ENCODE data around the gene PACS1.
A peak's percentile ranks its signal among the peaks of the same experiment; 100 is the strongest.

PACS1 gene

GRCh38 chr11:66281001-66281400, 210.9 kb downstream of the PACS1 start:
- intact Hi-C loops (cut with micrococcal nuclease), result no loop called here
- Mint-ChIP-seq H3K27ac (no peak overlapping the region), H3K4me3 (no peak overlapping the region), H3K27me3 (peaks cover 46% of the 10 kb centered on the region), H3K36me3 (ENCODE audit: low read depth) (peaks cover 50% of the 10 kb centered on the region), H3K9me3 (no peaks in the 10 kb centered on the region), H3K4me1 (ENCODE audit: low read depth) (peaks cover 43% of the 10 kb centered on the region)

DNA sequence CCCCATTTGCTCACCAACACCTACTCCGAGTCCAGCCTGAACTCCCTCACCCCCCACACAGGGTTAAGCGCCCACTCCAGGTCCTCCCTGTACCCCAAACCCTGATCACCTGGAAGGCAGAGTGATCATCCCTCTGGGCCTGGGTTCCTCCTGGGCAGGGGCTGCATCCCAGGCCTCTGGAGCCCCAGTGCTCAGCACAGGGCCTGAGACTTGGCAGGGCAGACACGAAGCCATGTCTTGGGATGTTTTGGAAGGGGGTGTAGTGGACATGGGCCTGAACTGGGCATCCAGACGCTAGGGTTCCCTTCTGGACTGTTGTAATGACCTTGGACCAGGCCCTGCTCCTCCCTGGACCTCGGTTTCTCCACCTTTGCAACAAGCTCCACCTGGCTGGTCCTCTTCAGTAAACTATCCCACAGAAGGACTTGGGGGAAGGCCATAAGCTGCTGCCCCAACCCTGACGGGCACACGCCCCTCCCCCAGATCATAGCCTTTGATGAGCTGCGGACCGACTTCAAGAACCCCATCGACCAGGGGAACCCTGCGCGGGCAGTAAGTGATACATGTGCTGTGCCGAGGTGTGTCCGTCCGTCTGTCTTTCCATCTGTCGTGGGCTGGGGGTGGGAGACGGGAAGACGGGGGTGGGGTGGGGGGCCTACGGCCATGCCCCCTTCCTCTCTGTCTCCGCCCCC, 211.8 kb downstream of the PACS1 start:
- intact Hi-C loops (cut with micrococcal nuclease), result loop anchor here (1.0 to 2.0 kb wide), 2 partner anchors 13 to 60 kb away; partner anchors contain the start of gene RAB1B
- Mint-ChIP-seq H3K36me3 (ENCODE audit: low read depth) (peaks cover 46% of the 10 kb centered on the region), H3K27ac (no peak overlapping the region), H3K27me3 (peaks cover 42% of the 10 kb centered on the region), H3K9me3 (no peaks in the 10 kb centered on the region), H3K4me1 (ENCODE audit: low read depth) (peaks cover 45% of the 10 kb centered on the region), H3K4me3 (no peak overlapping the region)

DNA sequence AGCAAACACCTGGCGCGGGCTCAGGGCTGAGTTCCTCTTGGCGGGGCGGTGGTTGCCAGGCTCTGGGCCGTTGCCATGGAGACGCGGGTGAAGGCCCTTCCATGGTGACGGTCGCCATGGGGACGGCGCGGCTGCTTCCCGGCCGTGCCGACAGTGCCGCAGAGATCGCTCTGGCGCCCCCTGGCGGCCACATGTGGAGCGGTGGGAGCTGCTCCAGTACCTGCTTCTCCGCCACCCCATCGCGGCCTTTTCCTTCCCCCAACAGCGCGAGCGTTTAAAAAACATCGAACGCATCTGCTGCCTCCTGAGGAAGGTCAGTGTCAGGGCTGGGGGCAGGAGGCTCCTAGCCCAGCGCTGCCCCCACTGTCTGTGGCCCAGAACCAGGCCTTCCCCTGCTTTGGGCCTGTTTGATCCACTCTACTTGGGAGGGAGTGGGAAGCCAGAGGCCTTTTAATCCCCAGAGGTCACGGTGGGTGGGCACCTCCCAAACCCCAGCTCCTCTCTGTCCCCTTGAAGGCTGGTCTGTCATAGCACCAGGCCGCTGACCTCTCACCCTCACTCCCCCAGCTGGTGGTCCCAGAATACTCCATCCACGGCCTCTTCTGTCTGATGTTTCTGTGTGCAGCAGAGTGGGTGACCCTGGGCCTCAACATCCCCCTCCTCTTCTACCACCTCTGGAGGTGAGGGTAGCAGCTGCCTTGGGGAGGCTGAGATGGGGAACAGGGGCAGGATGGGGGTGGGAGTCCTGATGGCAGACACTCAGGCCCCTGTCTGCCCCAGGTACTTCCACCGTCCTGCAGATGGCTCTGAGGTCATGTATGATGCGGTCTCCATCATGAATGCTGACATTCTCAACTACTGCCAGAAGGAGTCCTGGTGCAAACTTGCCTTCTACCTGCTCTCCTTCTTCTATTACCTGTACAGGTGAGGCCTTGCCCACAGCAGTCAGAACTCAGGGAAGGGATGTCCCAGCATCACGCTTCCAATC, 212.7 kb downstream of the PACS1 start:
- H3K27ac Mint-ChIP-seq, result no peak overlapping the region
- H3K4me3 Mint-ChIP-seq, result no peak overlapping the region

GRCh38 chr11:66283461-66284105, 213.5 kb downstream of the PACS1 start:
- Mint-ChIP-seq H3K36me3 (ENCODE audit: low read depth) (peaks cover 46% of the 10 kb centered on the region), H3K27me3 (peaks cover 32% of the 10 kb centered on the region), H3K9me3 (no peaks in the 10 kb centered on the region), H3K4me1 (ENCODE audit: low read depth) (peaks cover 51% of the 10 kb centered on the region), H3K27ac (no peak overlapping the region), H3K4me3 (no peak overlapping the region)
- intact Hi-C loops (cut with micrococcal nuclease), result loop anchor here (2.0 kb wide), 1 partner anchor 15 kb away; the partner anchor contains the start of gene RAB1B

More for the DNA sequence above, 212.7 kb downstream of the PACS1 start:
- peaks cover 44% of the 10 kb centered on the region for H3K36me3 Mint-ChIP-seq (ENCODE audit: low read depth)
- no peaks in the 10 kb centered on the region for H3K9me3 Mint-ChIP-seq
- peaks cover 45% of the 10 kb centered on the region for H3K4me1 Mint-ChIP-seq (ENCODE audit: low read depth)
- H3K27me3 Mint-ChIP-seq, result peaks cover 33% of the 10 kb centered on the region
- intact Hi-C loops (cut with micrococcal nuclease), result loop anchor here (1.0 to 2.0 kb wide), 2 partner anchors 14 to 60 kb away; partner anchors contain the start of gene RAB1B

DNA sequence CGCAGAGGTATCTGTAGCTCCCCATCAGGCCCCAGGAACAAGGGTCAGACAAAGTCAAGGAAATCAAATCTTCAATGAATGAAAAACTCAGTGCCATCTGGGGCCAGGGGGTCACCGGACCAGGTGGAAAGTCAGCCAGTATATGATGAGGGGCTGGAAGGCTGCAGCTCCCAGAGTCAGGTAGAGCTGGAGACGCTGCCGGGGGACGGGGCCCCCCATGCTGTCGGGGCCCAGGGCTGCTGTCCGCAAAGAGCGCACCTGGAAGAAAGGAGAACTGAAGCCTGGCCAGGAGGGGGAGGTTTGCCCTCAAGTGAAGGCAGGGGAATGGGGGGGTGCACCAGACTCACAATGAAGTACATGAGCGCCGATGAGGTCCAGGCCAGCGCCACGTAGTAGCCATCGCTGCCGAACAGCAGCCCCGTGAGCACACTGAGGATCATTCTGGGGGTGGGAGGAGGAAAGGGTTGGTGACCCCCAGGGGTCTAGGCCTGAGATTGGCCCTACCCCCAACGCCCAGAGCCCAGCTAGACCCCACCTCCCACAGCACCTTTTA, 214.5 kb downstream of the PACS1 start:
- Mint-ChIP-seq H3K4me1 (ENCODE audit: low read depth) (peaks cover 45% of the 10 kb centered on the region), H3K9me3 (no peaks in the 10 kb centered on the region), H3K27me3 (peaks cover 22% of the 10 kb centered on the region), H3K4me3 (no peak overlapping the region), H3K36me3 (ENCODE audit: low read depth) (peaks cover 50% of the 10 kb centered on the region), H3K27ac (no peak overlapping the region)
- intact Hi-C loops (cut with micrococcal nuclease), result no loop called here

- Mint-ChIP-seq H3K36me3 (ENCODE audit: low read depth) (peaks cover 47% of the 10 kb centered on the region), H3K27me3 (peaks cover 22% of the 10 kb centered on the region), H3K9me3 (no peaks in the 10 kb centered on the region), H3K4me3 (no peak overlapping the region), H3K4me1 (ENCODE audit: low read depth) (peaks cover 51% of the 10 kb centered on the region), H3K27ac (no peak overlapping the region)
- intact Hi-C loops (cut with micrococcal nuclease), result no loop called here
Measured at GRCh38 chr11:66285250-66285947, 215.3 kb downstream of the PACS1 start.

DNA sequence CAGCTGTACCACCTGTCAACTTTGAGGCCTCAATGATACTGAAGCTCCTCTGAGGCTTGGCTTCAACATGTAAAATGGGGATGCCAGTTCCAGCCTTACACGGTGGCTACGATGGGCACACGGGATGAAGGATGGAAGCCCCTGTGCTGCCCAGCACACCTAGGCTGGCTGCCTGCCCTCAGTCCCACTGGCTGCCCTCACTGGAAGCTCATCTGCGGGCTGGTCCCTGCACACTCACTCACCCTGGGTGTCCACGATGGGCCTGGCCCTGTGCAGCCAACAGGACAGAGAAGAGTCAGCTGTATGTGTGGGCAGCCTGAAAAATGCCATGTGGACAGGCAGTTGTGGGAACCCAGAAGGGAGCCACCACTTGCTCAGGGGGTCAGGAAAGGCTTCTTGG, 216.6 kb downstream of the PACS1 start:
- intact Hi-C loops (cut with micrococcal nuclease), result no loop called here
- peaks cover 51% of the 10 kb centered on the region for H3K4me1 Mint-ChIP-seq (ENCODE audit: low read depth)

DNA sequence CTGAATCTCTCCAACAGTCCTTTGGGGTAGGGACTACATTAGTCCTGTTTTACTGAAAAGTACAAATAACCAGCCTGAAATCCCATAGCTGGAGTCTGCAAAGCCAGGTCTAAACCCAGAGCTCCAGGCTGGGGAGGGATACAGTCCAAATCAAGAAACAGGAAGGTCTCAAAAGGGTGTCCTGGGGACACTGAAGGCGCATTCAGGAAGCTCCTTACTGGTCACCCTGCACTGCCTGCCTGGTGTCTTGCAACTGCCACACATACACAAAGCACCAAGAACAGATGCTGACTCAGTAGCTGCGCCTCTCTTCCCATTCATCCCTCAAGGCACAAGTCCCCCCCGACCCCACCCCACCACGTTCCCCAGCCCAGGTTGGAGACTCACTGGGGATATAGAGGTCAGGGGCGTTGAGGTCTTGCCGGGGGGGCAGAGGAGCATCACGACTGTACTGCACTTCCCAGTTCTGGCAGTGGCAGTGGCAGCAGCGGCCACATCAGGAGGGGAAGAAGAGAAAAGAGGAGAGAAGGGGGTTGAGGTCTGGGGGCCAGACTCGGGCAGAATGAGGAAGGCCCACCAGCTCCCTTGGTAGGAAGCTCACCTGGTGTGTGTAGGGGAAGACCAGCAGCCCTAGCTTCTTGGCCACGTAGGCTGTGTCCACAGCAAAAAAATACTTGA, 217.3 kb downstream of the PACS1 start:
- no peaks in the 10 kb centered on the region for H3K9me3 Mint-ChIP-seq
- peaks cover 48% of the 10 kb centered on the region for H3K4me1 Mint-ChIP-seq (ENCODE audit: low read depth)
- peak overlapping the region; percentile 85 for H3K4me3 Mint-ChIP-seq
- intact Hi-C loops (cut with micrococcal nuclease), result no loop called here
- H3K27ac Mint-ChIP-seq, result peak overlapping the region; percentile 80
- H3K27me3 Mint-ChIP-seq, result peaks cover 20% of the 10 kb centered on the region
- peaks cover 47% of the 10 kb centered on the region for H3K36me3 Mint-ChIP-seq (ENCODE audit: low read depth)

More for the DNA sequence above, 216.6 kb downstream of the PACS1 start:
- Mint-ChIP-seq H3K9me3 (no peaks in the 10 kb centered on the region), H3K27ac (peak overlapping the region; percentile 80), H3K36me3 (ENCODE audit: low read depth) (peaks cover 47% of the 10 kb centered on the region), H3K4me3 (no peak overlapping the region), H3K27me3 (peaks cover 23% of the 10 kb centered on the region)

DNA sequence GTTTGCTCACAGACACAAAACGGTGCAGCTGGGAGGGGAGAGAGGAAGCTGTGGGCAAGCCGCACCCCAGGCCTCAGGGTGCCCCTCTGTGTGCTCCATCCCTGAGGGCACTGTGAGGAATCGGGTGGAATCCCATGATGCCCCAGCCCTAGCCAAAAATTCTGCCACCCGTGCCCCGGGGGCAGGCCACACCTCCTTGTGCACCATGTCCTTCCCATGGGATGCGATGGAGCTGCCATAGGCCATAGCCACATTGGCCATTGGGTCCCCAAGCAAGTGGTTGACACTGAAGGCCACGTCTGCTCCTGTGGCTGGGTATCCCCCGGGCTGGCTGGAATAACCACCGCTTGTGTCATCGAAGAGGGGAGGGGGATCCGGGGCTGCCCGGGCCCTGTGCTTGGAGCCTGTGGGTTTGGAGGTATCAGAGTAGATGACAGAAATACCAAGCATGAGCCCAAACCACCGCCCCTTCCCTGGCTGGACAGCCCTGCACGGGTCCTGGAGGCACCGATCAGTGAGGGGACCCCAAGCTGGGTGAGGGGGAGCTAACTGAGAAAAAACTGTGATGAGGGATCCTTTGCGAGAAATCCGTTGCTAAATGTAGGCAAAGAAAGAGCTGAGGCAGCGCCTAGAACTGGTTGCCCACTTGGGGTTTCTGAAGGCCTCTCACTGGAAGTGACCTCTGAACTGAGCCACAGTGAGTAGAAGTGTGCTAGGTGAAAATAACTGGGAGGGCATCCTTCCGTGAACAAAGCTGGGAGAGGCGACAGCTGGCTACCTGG, 218.0 kb downstream of the PACS1 start:
- Mint-ChIP-seq H3K36me3 (ENCODE audit: low read depth) (peaks cover 45% of the 10 kb centered on the region), H3K4me1 (ENCODE audit: low read depth) (peaks cover 47% of the 10 kb centered on the region), H3K27ac (peak overlapping the region; percentile 80), H3K27me3 (peaks cover 28% of the 10 kb centered on the region), H3K4me3 (peak overlapping the region; percentile 85), H3K9me3 (no peaks in the 10 kb centered on the region)
- intact Hi-C loops (cut with micrococcal nuclease), result no loop called here

GRCh38 chr11:66288671-66289547, 218.8 kb downstream of the PACS1 start, which contains the start of gene YIF1A:
Gene YIF1A (minus strand): TSS chr11:66289143. CDS start chr11:66288985, 158 bp downstream.
- Mint-ChIP-seq H3K9me3 (no peaks in the 10 kb centered on the region), H3K27me3 (peaks cover 36% of the 10 kb centered on the region), H3K36me3 (ENCODE audit: low read depth) (peaks cover 38% of the 10 kb centered on the region), H3K27ac (peak within 1 kb of the TSS; percentile 80), H3K4me1 (ENCODE audit: low read depth) (peaks cover 44% of the 10 kb centered on the region), H3K4me3 (peak within 1 kb of the TSS; percentile 85)
- intact Hi-C loops (cut with micrococcal nuclease), result no loop called here

DNA sequence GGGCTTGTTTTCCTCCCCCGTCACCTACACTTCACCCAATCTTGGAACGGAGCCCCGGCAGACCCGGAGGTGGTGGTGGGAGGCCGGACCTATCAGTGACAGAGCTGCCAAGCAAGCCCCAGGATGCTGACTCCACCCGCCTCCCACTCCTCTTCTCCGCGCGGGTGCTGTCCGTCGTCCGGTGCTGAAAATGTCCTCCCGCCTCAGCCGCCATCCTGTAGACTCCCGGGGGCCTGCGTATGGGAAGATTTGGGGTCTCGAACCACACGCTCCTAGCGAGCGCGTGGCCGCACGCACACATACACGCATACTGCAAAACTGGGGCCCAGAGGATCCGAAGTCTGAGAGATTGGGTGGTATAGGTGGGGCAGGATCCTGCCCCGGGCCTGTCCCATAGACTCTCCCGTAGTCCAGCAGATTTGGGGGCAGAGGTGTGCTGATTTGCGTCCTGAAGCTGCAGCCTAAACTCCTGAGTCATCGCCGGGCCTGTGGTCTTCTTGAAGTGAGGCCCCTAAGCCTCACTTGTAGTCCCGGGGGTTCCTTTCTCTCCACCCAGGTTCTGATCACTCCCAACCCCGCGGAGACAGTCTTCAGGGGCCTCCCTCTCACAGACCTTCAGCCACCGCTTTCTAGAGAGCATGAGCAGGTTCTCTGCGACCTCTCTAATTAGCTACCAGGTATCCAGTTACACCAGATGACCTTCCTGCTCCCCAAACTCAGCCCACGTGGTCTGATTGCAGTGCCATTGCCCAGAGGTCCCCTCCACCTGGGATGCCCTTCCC, 219.7 kb downstream of the PACS1 start:
- H3K27ac Mint-ChIP-seq, result peak overlapping the region; percentile 80
- peaks cover 44% of the 10 kb centered on the region for H3K4me1 Mint-ChIP-seq (ENCODE audit: low read depth)
- H3K4me3 Mint-ChIP-seq, result peak overlapping the region; percentile 85
- intact Hi-C loops (cut with micrococcal nuclease), result no loop called here
- H3K36me3 Mint-ChIP-seq (ENCODE audit: low read depth), result peaks cover 30% of the 10 kb centered on the region
- no peaks in the 10 kb centered on the region for H3K9me3 Mint-ChIP-seq
- peaks cover 43% of the 10 kb centered on the region for H3K27me3 Mint-ChIP-seq
